ENCODE results near the gene ATRAID. TPM values are rescaled to one million over a fixed set of nuclear protein-coding genes. Genes with fewer than 3 reads are reported as not detected.

ATRAID gene
- total and polyA plus RNA-seq, 2 donors = 134 to 174 TPM

DNA sequence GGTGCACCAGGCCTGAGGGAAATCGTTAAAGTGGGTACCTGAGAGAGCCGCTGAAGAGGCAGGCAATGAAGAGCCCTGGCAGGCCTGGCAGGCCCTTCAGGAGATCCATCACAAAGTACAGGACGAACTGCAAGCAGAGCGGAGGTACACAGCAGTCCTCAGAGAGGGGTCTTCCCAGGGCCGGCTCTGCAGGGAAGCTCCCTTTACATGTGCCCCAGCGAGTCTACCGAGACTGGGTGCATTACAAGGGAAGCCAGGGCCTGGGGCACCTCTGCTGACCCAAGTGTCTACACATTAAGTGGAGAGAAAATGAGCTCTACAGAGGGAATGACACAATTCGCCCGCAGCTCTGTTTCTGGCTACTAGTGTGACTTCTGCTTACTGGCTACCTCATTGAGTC lies 8.1 kb upstream of the ATRAID start:
- 94% methylated on average over 9 of the region's 9 CpGs for WGBS
- Histone ChIP-seq H3K4me1 (ENCODE audit: insufficient read depth) (no peaks in the 10 kb centered on the region), H3K27ac (ENCODE audit: low read depth) (no peak overlapping the region), H3K36me3 (ENCODE audit: insufficient read depth) (peaks cover 2% of the 10 kb centered on the region), H3K4me3 (ENCODE audit: low read depth, low read length) (no peak overlapping the region)
- no peak for DNase-seq (ENCODE audit: extremely low spot score)

GRCh38 chr2:27204566-27204965 lies 7.3 kb upstream of the ATRAID start:
- WGBS = 95% methylated on average over 8 of the region's 8 CpGs
- Histone ChIP-seq H3K27ac (ENCODE audit: low read depth) (no peak overlapping the region), H3K36me3 (ENCODE audit: insufficient read depth) (peaks cover 2% of the 10 kb centered on the region), H3K4me3 (ENCODE audit: low read depth, low read length) (no peak overlapping the region), H3K4me1 (ENCODE audit: insufficient read depth) (no peaks in the 10 kb centered on the region)
- no peak for DNase-seq (ENCODE audit: extremely low spot score)

- peaks cover 2% of the 10 kb centered on the region for H3K36me3 ChIP-seq (ENCODE audit: insufficient read depth)
Measured at GRCh38 chr2:27205206-27205605, 6.6 kb upstream of the ATRAID start.

DNA sequence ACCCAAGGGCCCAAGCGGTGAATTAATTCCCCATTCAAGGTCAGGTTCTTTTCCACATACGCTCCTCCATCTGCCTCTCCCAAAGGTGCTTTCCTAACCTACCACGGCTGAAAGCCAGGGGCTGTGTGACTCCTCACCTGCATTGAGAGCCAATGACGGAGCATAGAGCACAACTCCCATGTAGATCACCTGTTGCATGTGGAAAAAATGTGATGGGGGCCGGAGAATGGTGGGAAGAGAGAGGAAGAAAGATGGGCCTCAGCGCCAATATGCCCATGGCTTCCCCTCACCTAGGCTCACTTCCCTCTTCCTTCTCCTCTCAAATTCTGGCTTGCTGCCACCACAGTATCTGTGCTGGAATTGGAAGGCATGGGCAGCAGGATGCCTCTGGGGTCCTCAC lies 5.5 kb upstream of the ATRAID start:
- H3K27ac ChIP-seq (ENCODE audit: low read depth) = no peak overlapping the region
- H3K36me3 ChIP-seq (ENCODE audit: insufficient read depth) = peaks cover 2% of the 10 kb centered on the region
- no peaks in the 10 kb centered on the region for H3K4me1 ChIP-seq (ENCODE audit: insufficient read depth)
- 96% methylated on average over 6 of the region's 6 CpGs for WGBS
- no peak for DNase-seq (ENCODE audit: extremely low spot score)
- H3K4me3 ChIP-seq (ENCODE audit: low read depth, low read length) = no peak overlapping the region

More at GRCh38 chr2:27205206-27205605, 6.6 kb upstream of the ATRAID start:
- Histone ChIP-seq H3K27ac (ENCODE audit: low read depth) (no peak overlapping the region), H3K4me3 (ENCODE audit: low read depth, low read length) (no peak overlapping the region), H3K4me1 (ENCODE audit: insufficient read depth) (no peaks in the 10 kb centered on the region)
- 73% methylated on average over 8 of the region's 8 CpGs for WGBS
- DNase-seq (ENCODE audit: extremely low spot score) = no peak

- Histone ChIP-seq H3K4me3 (ENCODE audit: low read depth, low read length) (no peak overlapping the region), H3K27ac (ENCODE audit: low read depth) (no peak overlapping the region), H3K36me3 (ENCODE audit: insufficient read depth) (peaks cover 2% of the 10 kb centered on the region), H3K4me1 (ENCODE audit: insufficient read depth) (no peaks in the 10 kb centered on the region)
- DNase-seq (ENCODE audit: extremely low spot score) = no peak
- WGBS = 92% methylated on average over 4 of the region's 4 CpGs
Measured at GRCh38 chr2:27208486-27209050, 3.3 kb upstream of the ATRAID start.

- no peak overlapping the region for H3K27ac ChIP-seq (ENCODE audit: low read depth)
- peaks cover 2% of the 10 kb centered on the region for H3K36me3 ChIP-seq (ENCODE audit: insufficient read depth)
- 79% methylated on average over 6 of the region's 6 CpGs for WGBS
- no peaks in the 10 kb centered on the region for H3K4me1 ChIP-seq (ENCODE audit: insufficient read depth)
- no peak overlapping the region for H3K4me3 ChIP-seq (ENCODE audit: low read depth, low read length)
- DNase-seq (ENCODE audit: extremely low spot score) = no peak
Measured at GRCh38 chr2:27209621-27210401, 2.0 kb upstream of the ATRAID start.

DNA sequence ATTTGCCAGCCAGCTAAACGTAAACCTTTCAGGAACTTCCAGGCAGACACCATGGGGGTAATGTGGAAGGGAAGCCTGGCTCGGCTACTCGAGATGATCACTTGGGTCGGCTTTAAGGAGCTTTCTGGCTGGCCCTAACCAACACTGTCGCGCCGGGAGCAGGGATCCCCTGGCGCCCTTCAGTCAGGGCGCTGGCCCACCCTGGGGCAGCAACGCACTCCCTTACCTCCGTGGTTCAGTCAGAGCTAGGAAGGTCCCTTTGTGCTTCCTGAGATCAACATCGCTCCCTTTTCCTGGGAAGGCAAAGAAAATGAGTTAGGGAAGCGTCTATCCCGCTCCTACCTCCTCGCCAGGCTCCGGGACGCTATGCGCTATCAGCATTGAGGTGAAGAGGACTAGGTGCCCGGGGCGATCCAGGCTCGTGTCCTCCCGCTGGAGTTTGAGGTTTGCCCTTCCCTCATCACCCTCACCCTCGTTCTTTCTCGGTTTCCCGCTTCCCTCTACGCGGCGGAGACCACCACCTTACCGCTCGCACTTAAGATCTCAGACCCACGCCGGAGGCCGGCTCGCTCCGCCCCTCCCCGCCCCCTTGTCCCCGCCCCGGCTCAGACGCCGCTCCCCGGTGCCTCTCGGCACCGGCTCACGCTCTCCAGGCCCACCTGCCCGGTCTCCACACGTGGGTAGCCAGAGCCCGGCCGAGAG lies 449 bp upstream of the ATRAID start:
- H3K36me3 ChIP-seq (ENCODE audit: insufficient read depth) = no peaks in the 10 kb centered on the region
- no peak for DNase-seq (ENCODE audit: extremely low spot score)
- H3K4me1 ChIP-seq (ENCODE audit: insufficient read depth) = no peaks in the 10 kb centered on the region
- 3% methylated on average over 48 of the region's 48 CpGs for WGBS
- peak overlapping the region; percentile 68 for H3K4me3 ChIP-seq (ENCODE audit: low read depth, low read length)
- no peak overlapping the region for H3K27ac ChIP-seq (ENCODE audit: low read depth)

DNA sequence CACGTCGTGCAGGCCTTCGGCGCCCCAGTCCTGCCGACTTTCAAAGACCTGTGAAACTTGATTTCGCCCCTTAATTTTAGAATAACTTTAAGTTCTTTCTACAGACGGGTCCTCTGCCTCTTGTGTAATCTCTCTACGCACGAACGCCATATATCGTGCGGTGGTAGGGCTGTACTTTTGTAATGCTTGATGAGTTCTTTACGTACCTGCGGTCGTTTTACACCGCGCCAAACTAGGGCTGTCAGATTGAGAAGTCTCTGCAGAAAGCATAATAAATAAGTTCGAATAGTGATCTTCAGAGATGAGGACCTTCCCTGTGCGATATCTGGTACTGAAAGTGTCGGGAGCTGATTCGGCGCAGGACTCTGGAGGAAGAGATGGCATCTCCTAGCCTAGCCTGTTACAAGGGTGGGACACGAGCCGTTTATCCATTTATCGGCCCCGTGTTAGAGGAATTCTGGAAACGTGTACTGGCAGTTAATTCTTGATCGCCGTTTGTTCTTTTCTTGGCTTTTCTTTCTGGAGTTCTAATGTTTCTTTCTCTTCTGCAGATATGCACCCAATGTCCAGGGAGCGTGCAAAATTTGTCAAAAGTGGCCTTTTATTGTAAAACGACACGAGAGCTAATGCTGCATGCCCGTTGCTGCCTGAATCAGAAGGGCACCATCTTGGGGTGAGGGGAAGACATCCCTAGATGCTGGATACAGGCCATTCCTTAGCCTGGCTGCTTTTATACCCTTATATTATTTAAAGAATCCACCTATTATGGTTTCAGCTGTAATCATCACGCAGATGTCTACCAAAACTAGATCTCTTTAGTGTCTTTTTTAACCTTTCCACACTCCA lies 1.0 kb downstream of the ATRAID start:
- no peaks in the 10 kb centered on the region for H3K4me1 ChIP-seq (ENCODE audit: insufficient read depth)
- 6% methylated on average over 34 of the region's 34 CpGs for WGBS
- peak overlapping the region; percentile 96 for H3K27ac ChIP-seq (ENCODE audit: low read depth)
- DNase-seq (ENCODE audit: extremely low spot score) = no peak
- peak overlapping the region; percentile 68 for H3K4me3 ChIP-seq (ENCODE audit: low read depth, low read length)
- no peaks in the 10 kb centered on the region for H3K36me3 ChIP-seq (ENCODE audit: insufficient read depth)

GRCh38 chr2:27214941-27215340 lies 3.1 kb downstream of the ATRAID start:
- DNase-seq (ENCODE audit: extremely low spot score) = no peak

GRCh38 chr2:27216416-27217137 lies 4.7 kb downstream of the ATRAID start:
- DNase-seq (ENCODE audit: extremely low spot score) = no peak
- no peak overlapping the region for H3K27ac ChIP-seq (ENCODE audit: low read depth)
- WGBS = 84% methylated on average over 13 of the region's 13 CpGs
- peaks cover 2% of the 10 kb centered on the region for H3K36me3 ChIP-seq (ENCODE audit: insufficient read depth)
- H3K4me1 ChIP-seq (ENCODE audit: insufficient read depth) = no peaks in the 10 kb centered on the region
- peak overlapping the region; percentile 54 for H3K4me3 ChIP-seq (ENCODE audit: low read depth, low read length)

More at GRCh38 chr2:27214941-27215340, 3.1 kb downstream of the ATRAID start:
- Histone ChIP-seq H3K27ac (ENCODE audit: low read depth) (no peak overlapping the region), H3K4me1 (ENCODE audit: insufficient read depth) (no peaks in the 10 kb centered on the region), H3K4me3 (ENCODE audit: low read depth, low read length) (no peak overlapping the region), H3K36me3 (ENCODE audit: insufficient read depth) (no peaks in the 10 kb centered on the region)
- WGBS = 85% methylated on average over 3 of the region's 3 CpGs

GRCh38 chr2:27217173-27218121 lies 5.6 kb downstream of the ATRAID start, which contains the start of gene CAD:
CAD (plus strand) TSS chr2:27217369; CDS start chr2:27217552, 183 bp downstream.
- peak; percentile 32 for DNase-seq (ENCODE audit: extremely low spot score)
- Histone ChIP-seq H3K27ac (ENCODE audit: low read depth) (peak within 1 kb of the TSS; percentile 14), H3K4me3 (ENCODE audit: low read depth, low read length) (peak within 1 kb of the TSS; percentile 54), H3K4me1 (ENCODE audit: insufficient read depth) (no peaks in the 10 kb centered on the region), H3K36me3 (ENCODE audit: insufficient read depth) (peaks cover 2% of the 10 kb centered on the region)
- WGBS = under 1% methylated on average over 72 of the region's 72 CpGs

- H3K27ac ChIP-seq (ENCODE audit: low read depth) = no peak overlapping the region
- WGBS = 86% methylated on average over 4 of the region's 4 CpGs
- peaks cover 2% of the 10 kb centered on the region for H3K36me3 ChIP-seq (ENCODE audit: insufficient read depth)
- DNase-seq (ENCODE audit: extremely low spot score) = no peak
- H3K4me1 ChIP-seq (ENCODE audit: insufficient read depth) = no peaks in the 10 kb centered on the region
- no peak overlapping the region for H3K4me3 ChIP-seq (ENCODE audit: low read depth, low read length)
Measured at GRCh38 chr2:27218614-27219013, 6.8 kb downstream of the ATRAID start.
